GM23248 (cell line): Measurements from ENCODE around the gene NTNG1.

ENCODE experiments used
- EZH2 ChIP-seq: fragments of 200-600 bp; sonication (generic); IDR thresholded peaks from 2 replicates; pipeline ENCODE4 v1.6.1; 2018; ENCODE audit warnings: antibody characterized with exemption, mild to moderate bottlenecking; ENCODE audit not compliant: insufficient read depth, poor library complexity, severe bottlenecking
- EZH2phosphoT487 ChIP-seq: fragments of 200-600 bp; sonication (generic); IDR thresholded peaks from 2 replicates; pipeline ENCODE4 v1.6.1; 2018; ENCODE audit warnings: antibody characterized with exemption, moderate library complexity, mild to moderate bottlenecking, low read depth; ENCODE audit not compliant: insufficient read depth

- no peak for TF ChIP-seq EZH2
- no peak for TF ChIP-seq EZH2phosphoT487
These were observed 178.1 kb downstream of the NTNG1 start for GRCh38 chr1:107318932-107319331.
